Upper lobe of left lung (tissue), 4 donors: ENCODE measurements around the gene GATA6.

ENCODE experiments used
- EP300 ChIP-seq, 4 donors: sonication (generic); formaldehyde crosslinking; IDR thresholded peaks; one replicate each; pipeline ENCODE4 v1.5.1; 2017; ENCODE audit warnings: antibody characterized with exemption in 4 of 4, control low read depth in 2 of 4
- POLR2A ChIP-seq, 4 donors: fragments of 450-650 bp; IDR thresholded peaks; one replicate each; pipeline ENCODE4 v1.5.1; 2016 to 2017; ENCODE audit warnings: antibody characterized with exemption in 4 of 4, mild to moderate bottlenecking in 2 of 4
- TF ChIP-seq, protein P1 (sequence below), 6 experiments: fragments of 450-650 bp in 4 of 6; fragments of 200-600 bp in 2 of 6; sonication (generic) in 2 of 6; IDR thresholded peaks; one replicate each; pipeline ENCODE4 v1.5.1; 2016 to 2019; ENCODE audit warnings: antibody characterized with exemption in 6 of 6

DNA sequence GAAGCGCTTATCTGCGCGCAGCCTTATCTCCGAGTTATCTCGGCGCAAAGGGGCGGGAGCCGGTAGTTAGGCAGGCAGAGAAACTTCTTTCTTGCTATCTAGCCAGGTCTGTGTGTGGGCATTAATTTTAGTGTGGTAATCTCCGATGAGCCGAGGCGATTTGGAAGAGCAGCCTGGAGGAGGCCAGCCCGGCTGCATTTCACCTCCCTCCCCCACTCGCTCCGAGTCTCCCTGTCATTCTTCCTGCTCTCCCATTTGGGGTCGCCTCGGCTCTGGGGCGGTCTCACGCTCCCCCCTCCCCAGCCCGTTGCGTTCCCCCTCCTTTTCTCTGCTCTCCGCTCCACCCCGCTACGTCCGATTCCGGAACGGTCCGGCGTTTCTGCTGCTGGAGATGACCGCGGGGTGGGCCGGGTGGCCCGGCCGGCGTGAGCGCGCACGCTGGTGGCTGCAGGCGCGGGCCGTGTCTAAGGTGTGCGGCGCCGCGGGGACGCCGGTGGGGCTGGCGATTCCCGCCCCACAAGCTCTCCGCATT lies 566 bp downstream of the GATA6 start:
- TF ChIP-seq, protein P1, sequence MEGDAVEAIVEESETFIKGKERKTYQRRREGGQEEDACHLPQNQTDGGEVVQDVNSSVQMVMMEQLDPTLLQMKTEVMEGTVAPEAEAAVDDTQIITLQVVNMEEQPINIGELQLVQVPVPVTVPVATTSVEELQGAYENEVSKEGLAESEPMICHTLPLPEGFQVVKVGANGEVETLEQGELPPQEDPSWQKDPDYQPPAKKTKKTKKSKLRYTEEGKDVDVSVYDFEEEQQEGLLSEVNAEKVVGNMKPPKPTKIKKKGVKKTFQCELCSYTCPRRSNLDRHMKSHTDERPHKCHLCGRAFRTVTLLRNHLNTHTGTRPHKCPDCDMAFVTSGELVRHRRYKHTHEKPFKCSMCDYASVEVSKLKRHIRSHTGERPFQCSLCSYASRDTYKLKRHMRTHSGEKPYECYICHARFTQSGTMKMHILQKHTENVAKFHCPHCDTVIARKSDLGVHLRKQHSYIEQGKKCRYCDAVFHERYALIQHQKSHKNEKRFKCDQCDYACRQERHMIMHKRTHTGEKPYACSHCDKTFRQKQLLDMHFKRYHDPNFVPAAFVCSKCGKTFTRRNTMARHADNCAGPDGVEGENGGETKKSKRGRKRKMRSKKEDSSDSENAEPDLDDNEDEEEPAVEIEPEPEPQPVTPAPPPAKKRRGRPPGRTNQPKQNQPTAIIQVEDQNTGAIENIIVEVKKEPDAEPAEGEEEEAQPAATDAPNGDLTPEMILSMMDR (IDR thresholded peaks at IDR 0.05): no peak
- TF ChIP-seq POLR2A (IDR thresholded peaks at IDR 0.05): no peak
- no peak for TF ChIP-seq EP300 (IDR thresholded peaks at IDR 0.05)
